HEK293 (cell line): ENCODE measurements around the gene PTGES.

Experiments used
- CTCF ChIA-PET: fragments of 350-600 bp; formaldehyde crosslinking; extraction: SDS; loops from one replicate; lab custom pipeline; 2021; ENCODE audit warnings: antibody characterized with exemption; lab: Yijun Ruan, JAX
- POLR2A ChIA-PET: fragments of 300-600 bp; formaldehyde crosslinking; extraction: SDS; loops from one replicate; lab custom pipeline; 2020; ENCODE audit warnings: antibody characterized with exemption, inconsistent platforms; lab: Yijun Ruan, JAX
- H3K27ac ChIP-seq: fragments of 200-500 bp; sonication (Bioruptor generic); 2 replicates; pipeline ENCODE4 v1.5.1; 2014; ENCODE audit warnings: low read depth, low read length, control low read depth, inconsistent platforms; ENCODE audit errors: extremely low read depth
- H3K36me3 ChIP-seq, 2 experiments: fragments of 200-500 bp in 1 of 2; sonication (Bioruptor generic) in 1 of 2; 1 replicate in 1 of 2; 2 replicates in 1 of 2; pipeline ENCODE4 v1.5.1; 2014 to 2017; ENCODE audit warnings: inconsistent platforms in 2 of 2, low read length in 2 of 2; ENCODE audit not compliant: control insufficient read depth in 2 of 2, insufficient read depth in 1 of 2
- H3K4me1 ChIP-seq: fragments of 200-500 bp; sonication (Bioruptor generic); 2 replicates; pipeline ENCODE4 v1.5.1; 2014; ENCODE audit warnings: mild to moderate bottlenecking, low read length, inconsistent platforms; ENCODE audit not compliant: control insufficient read depth, insufficient read depth
- H3K4me3 ChIP-seq: 2 replicates; pipeline ENCODE4 v1.5.1; 2011; ENCODE audit warnings: low read depth, mild to moderate bottlenecking, control low read depth, low read length, moderate library complexity
- H3K9me3 ChIP-seq: fragments of 200-500 bp; sonication (Bioruptor generic); 2 replicates; pipeline ENCODE4 v1.5.1; 2014; ENCODE audit warnings: low read depth, low read length, inconsistent platforms; ENCODE audit not compliant: control insufficient read depth, insufficient read depth
- GLIS2 ChIP-seq: fragments of 450-650 bp; formaldehyde crosslinking; IDR thresholded peaks from 2 replicates; pipeline ENCODE4 v1.5.1; 2016; ENCODE audit warnings: missing biosample characterization, missing genetic modification characterization
- KLF17 ChIP-seq: fragments of 450-650 bp; formaldehyde crosslinking; IDR thresholded peaks from 2 replicates; pipeline ENCODE4 v1.5.1; 2016; ENCODE audit warnings: missing biosample characterization, missing genetic modification characterization
- REPIN1 ChIP-seq: fragments of 450-650 bp; formaldehyde crosslinking; IDR thresholded peaks from 2 replicates; pipeline ENCODE4 v1.5.1; 2017; ENCODE audit warnings: missing biosample characterization, missing genetic modification characterization, low read depth
- SCRT2 ChIP-seq: fragments of 450-650 bp; formaldehyde crosslinking; IDR thresholded peaks from 2 replicates; pipeline ENCODE4 v1.5.1; 2016; ENCODE audit warnings: missing biosample characterization, missing genetic modification characterization
- ZBTB17 ChIP-seq: fragments of 450-650 bp; formaldehyde crosslinking; IDR thresholded peaks from 2 replicates; pipeline ENCODE4 v1.5.1; 2016; ENCODE audit warnings: missing biosample characterization, missing genetic modification characterization
- ZBTB44 ChIP-seq: fragments of 450-650 bp; IDR thresholded peaks from 2 replicates; pipeline ENCODE4 v1.5.1; 2018; ENCODE audit warnings: missing biosample characterization, mild to moderate bottlenecking, missing genetic modification characterization
- ZNF114 ChIP-seq: fragments of 450-650 bp; formaldehyde crosslinking; IDR thresholded peaks from 2 replicates; pipeline ENCODE4 v1.5.0; 2017; ENCODE audit warnings: missing biosample characterization, missing genetic modification characterization
- ZNF174 ChIP-seq: fragments of 450-650 bp; formaldehyde crosslinking; IDR thresholded peaks from 2 replicates; pipeline ENCODE4 v1.5.0; 2017; ENCODE audit warnings: missing biosample characterization, mild to moderate bottlenecking, missing genetic modification characterization
- ZNF175 ChIP-seq: fragments of 450-650 bp; formaldehyde crosslinking; IDR thresholded peaks from 2 replicates; pipeline ENCODE4 v1.5.1; 2016; ENCODE audit warnings: missing biosample characterization, missing genetic modification characterization
- ZNF184 ChIP-seq: fragments of 450-650 bp; IDR thresholded peaks from 2 replicates; pipeline ENCODE4 v1.5.1; 2018; ENCODE audit warnings: missing biosample characterization, mild to moderate bottlenecking, missing genetic modification characterization
- ZNF23 ChIP-seq: fragments of 450-650 bp; formaldehyde crosslinking; IDR thresholded peaks from 2 replicates; pipeline ENCODE4 v1.5.1; 2016; ENCODE audit warnings: missing biosample characterization, missing genetic modification characterization, borderline replicate concordance
- ZNF280C ChIP-seq: fragments of 450-650 bp; formaldehyde crosslinking; IDR thresholded peaks from 2 replicates; pipeline ENCODE4 v1.5.1; 2016; ENCODE audit warnings: missing biosample characterization, missing genetic modification characterization
- ZNF37A ChIP-seq: fragments of 450-650 bp; IDR thresholded peaks from 2 replicates; pipeline ENCODE4 v1.5.1; 2018; ENCODE audit warnings: missing biosample characterization, missing genetic modification characterization
- ZNF423 ChIP-seq: fragments of 450-650 bp; formaldehyde crosslinking; IDR thresholded peaks from 2 replicates; pipeline ENCODE4 v1.5.1; 2016; ENCODE audit warnings: missing biosample characterization, missing genetic modification characterization
- ZNF561 ChIP-seq: fragments of 450-650 bp; IDR thresholded peaks from 2 replicates; pipeline ENCODE4 v1.5.1; 2018; ENCODE audit warnings: missing biosample characterization, missing genetic modification characterization, borderline replicate concordance
- ZNF701 ChIP-seq: fragments of 450-650 bp; formaldehyde crosslinking; IDR thresholded peaks from 2 replicates; pipeline ENCODE4 v1.5.1; 2016; ENCODE audit warnings: missing biosample characterization, missing genetic modification characterization
- ZNF776 ChIP-seq: fragments of 450-650 bp; formaldehyde crosslinking; IDR thresholded peaks from 2 replicates; pipeline ENCODE4 v1.5.0; 2017; ENCODE audit warnings: missing biosample characterization, missing genetic modification characterization, borderline replicate concordance
- ZNF777 ChIP-seq: fragments of 450-650 bp; formaldehyde crosslinking; IDR thresholded peaks from 2 replicates; pipeline ENCODE4 v1.5.1; 2017; ENCODE audit warnings: missing biosample characterization, missing genetic modification characterization, borderline replicate concordance
- ZNF785 ChIP-seq: fragments of 450-650 bp; formaldehyde crosslinking; IDR thresholded peaks from 2 replicates; pipeline ENCODE4 v1.5.1; 2016; ENCODE audit warnings: missing biosample characterization, missing genetic modification characterization
- ZNF791 ChIP-seq: fragments of 450-650 bp; formaldehyde crosslinking; IDR thresholded peaks from 2 replicates; pipeline ENCODE4 v1.5.1; 2016; ENCODE audit warnings: missing biosample characterization, missing genetic modification characterization
- ZNF843 ChIP-seq: fragments of 450-650 bp; formaldehyde crosslinking; IDR thresholded peaks from 2 replicates; pipeline ENCODE4 v1.5.1; 2016; ENCODE audit warnings: missing biosample characterization, missing genetic modification characterization
- ZSCAN18 ChIP-seq: fragments of 450-650 bp; formaldehyde crosslinking; IDR thresholded peaks from 2 replicates; pipeline ENCODE4 v1.5.1; 2016; ENCODE audit warnings: missing biosample characterization, missing genetic modification characterization
- ZXDB ChIP-seq: fragments of 450-650 bp; formaldehyde crosslinking; IDR thresholded peaks from 2 replicates; pipeline ENCODE4 v1.5.1; 2016; ENCODE audit warnings: missing biosample characterization, missing genetic modification characterization

The PTGES gene

GRCh38 chr9:129759319-129759718, 6.5 kb upstream of the PTGES start:
- ChIA-PET POLR2A (interaction anchor here (0.7 to 1.3 kb wide), 3 partner anchors 22 to 1089 kb away, joined by 3 read pairs; no protein-coding TSS in a partner anchor), CTCF (interaction anchor here (1.0 to 2.2 kb wide), 4 partner anchors 10 to 117 kb away, joined by 5 to 18 read pairs (median 8); no protein-coding TSS in a partner anchor)
- H3K4me1 ChIP-seq = no peaks in the 10 kb centered on the region
- H3K4me3 ChIP-seq = no peak overlapping the region
- H3K36me3 ChIP-seq = no peaks in the 10 kb centered on the region
- TF ChIP-seq ZNF175 (tag by site-specific recombination) = no peak
- no peak overlapping the region for H3K27ac ChIP-seq
- no peaks in the 10 kb centered on the region for H3K9me3 ChIP-seq

- ChIA-PET POLR2A (no interaction called here), CTCF (interaction anchor here (0.6 to 4.2 kb wide), 5 partner anchors 19 to 939 kb away, joined by 3 to 26 read pairs (median 5); partner anchors contain the start of gene ENDOG)
- H3K27ac ChIP-seq = no peak overlapping the region
These were observed 4.2 kb upstream of the PTGES start for GRCh38 chr9:129757045-129757444.

GRCh38 chr9:129756191-129756590, 3.3 kb upstream of the PTGES start:
- no peak overlapping the region for H3K4me3 ChIP-seq
- H3K36me3 ChIP-seq = no peaks in the 10 kb centered on the region
- CTCF ChIA-PET = interaction anchor here (0.5 to 4.2 kb wide), 10 partner anchors 10 to 89 kb away, joined by 3 to 26 read pairs (median 4); no protein-coding TSS in a partner anchor
- TF ChIP-seq ZNF23 (no peak), ZNF561 (tag by site-specific recombination) (no peak), KLF17 (tag by site-specific recombination) (no peak), ZNF174 (tag by site-specific recombination) (no peak), ZNF701 (tag by site-specific recombination) (no peak), ZNF843 (tag by site-specific recombination) (no peak), SCRT2 (no peak)
- TF ChIP-seq, all 188 proteins: peak for 0
- POLR2A ChIA-PET = no interaction called here
- no peak overlapping the region for H3K27ac ChIP-seq
- no peaks in the 10 kb centered on the region for H3K4me1 ChIP-seq
- no peaks in the 10 kb centered on the region for H3K9me3 ChIP-seq

More at GRCh38 chr9:129757045-129757444, 4.2 kb upstream of the PTGES start:
- no peaks in the 10 kb centered on the region for H3K4me1 ChIP-seq
- TF ChIP-seq ZNF37A (tag by site-specific recombination) = no peak
- no peak for TF ChIP-seq ZNF785 (tag by site-specific recombination)
- TF ChIP-seq REPIN1 = no peak
- no peak for TF ChIP-seq ZNF280C (tag by site-specific recombination)
- TF ChIP-seq ZNF423 = no peak
- no peak for TF ChIP-seq ZBTB17 (tag by site-specific recombination)
- TF ChIP-seq ZXDB (tag by site-specific recombination) = no peak
- no peak for TF ChIP-seq ZSCAN18
- no peak for TF ChIP-seq ZNF776 (tag by site-specific recombination)
- TF ChIP-seq ZNF114 = no peak
- no peak for TF ChIP-seq ZBTB44 (tag by site-specific recombination)
- TF ChIP-seq ZNF184 (tag by site-specific recombination) = no peak
- TF ChIP-seq ZNF777 = no peak
- no peak for TF ChIP-seq GLIS2 (tag by site-specific recombination)
- TF ChIP-seq ZNF791 (tag by site-specific recombination) = no peak
- H3K9me3 ChIP-seq = no peaks in the 10 kb centered on the region
- H3K4me3 ChIP-seq = no peak overlapping the region
- H3K36me3 ChIP-seq = no peaks in the 10 kb centered on the region
